ENCODE results near the gene TKT. TPM values are rescaled to one million over a fixed set of nuclear protein-coding genes. Genes with fewer than 3 reads are reported as not detected.
A peak's percentile ranks its signal among the peaks of the same experiment; 100 is the strongest.

Gene TKT
- total and polyA plus RNA-seq, 2 of the 13 experiments (the other 11 are each of a cell fraction or from before 2014, with no cell fraction given): 150 to 238 TPM

- TF ChIP-seq, protein P1, sequence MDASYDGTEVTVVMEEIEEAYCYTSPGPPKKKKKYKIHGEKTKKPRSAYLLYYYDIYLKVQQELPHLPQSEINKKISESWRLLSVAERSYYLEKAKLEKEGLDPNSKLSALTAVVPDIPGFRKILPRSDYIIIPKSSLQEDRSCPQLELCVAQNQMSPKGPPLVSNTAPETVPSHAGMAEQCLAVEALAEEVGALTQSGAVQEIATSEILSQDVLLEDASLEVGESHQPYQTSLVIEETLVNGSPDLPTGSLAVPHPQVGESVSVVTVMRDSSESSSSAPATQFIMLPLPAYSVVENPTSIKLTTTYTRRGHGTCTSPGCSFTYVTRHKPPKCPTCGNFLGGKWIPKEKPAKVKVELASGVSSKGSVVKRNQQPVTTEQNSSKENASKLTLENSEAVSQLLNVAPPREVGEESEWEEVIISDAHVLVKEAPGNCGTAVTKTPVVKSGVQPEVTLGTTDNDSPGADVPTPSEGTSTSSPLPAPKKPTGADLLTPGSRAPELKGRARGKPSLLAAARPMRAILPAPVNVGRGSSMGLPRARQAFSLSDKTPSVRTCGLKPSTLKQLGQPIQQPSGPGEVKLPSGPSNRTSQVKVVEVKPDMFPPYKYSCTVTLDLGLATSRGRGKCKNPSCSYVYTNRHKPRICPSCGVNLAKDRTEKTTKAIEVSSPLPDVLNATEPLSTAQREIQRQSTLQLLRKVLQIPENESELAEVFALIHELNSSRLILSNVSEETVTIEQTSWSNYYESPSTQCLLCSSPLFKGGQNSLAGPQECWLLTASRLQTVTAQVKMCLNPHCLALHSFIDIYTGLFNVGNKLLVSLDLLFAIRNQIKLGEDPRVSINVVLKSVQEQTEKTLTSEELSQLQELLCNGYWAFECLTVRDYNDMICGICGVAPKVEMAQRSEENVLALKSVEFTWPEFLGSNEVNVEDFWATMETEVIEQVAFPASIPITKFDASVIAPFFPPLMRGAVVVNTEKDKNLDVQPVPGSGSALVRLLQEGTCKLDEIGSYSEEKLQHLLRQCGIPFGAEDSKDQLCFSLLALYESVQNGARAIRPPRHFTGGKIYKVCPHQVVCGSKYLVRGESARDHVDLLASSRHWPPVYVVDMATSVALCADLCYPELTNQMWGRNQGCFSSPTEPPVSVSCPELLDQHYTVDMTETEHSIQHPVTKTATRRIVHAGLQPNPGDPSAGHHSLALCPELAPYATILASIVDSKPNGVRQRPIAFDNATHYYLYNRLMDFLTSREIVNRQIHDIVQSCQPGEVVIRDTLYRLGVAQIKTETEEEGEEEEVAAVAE (CRISPR knock-in tag; IDR thresholded peaks at IDR 0.05; ENCODE audit: borderline replicate concordance): peak; percentile 51; the same call in 1 of the 2 replicates
- TF ChIP-seq, protein P2, sequence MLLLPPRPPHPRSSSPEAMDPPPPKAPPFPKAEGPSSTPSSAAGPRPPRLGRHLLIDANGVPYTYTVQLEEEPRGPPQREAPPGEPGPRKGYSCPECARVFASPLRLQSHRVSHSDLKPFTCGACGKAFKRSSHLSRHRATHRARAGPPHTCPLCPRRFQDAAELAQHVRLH (CRISPR knock-in tag; IDR thresholded peaks at IDR 0.05; ENCODE audit: borderline replicate concordance, low read depth): peak; percentile 35; the same call in 1 of the 2 replicates
- TF ChIP-seq REXO4 (CRISPR knock-in tag; IDR thresholded peaks at IDR 0.05; ENCODE audit: borderline replicate concordance): no peak
- no peak for TF ChIP-seq CREM (IDR thresholded peaks at IDR 0.05)
- no peak for TF ChIP-seq CREM (CRISPR knock-in tag; IDR thresholded peaks at IDR 0.05)
- TF ChIP-seq ZBTB25 (CRISPR knock-in tag; IDR thresholded peaks at IDR 0.05): 0 out of 2 replicates have a peak, but pooled peaks have one; percentile 18
- 0 out of 3 replicates have a peak, but pooled peaks have one; percentile 28 for TF ChIP-seq MXI1 (IDR thresholded peaks at IDR 0.05; ENCODE audit: borderline replicate concordance, low read depth, low read length)
- TF ChIP-seq, protein P3, sequence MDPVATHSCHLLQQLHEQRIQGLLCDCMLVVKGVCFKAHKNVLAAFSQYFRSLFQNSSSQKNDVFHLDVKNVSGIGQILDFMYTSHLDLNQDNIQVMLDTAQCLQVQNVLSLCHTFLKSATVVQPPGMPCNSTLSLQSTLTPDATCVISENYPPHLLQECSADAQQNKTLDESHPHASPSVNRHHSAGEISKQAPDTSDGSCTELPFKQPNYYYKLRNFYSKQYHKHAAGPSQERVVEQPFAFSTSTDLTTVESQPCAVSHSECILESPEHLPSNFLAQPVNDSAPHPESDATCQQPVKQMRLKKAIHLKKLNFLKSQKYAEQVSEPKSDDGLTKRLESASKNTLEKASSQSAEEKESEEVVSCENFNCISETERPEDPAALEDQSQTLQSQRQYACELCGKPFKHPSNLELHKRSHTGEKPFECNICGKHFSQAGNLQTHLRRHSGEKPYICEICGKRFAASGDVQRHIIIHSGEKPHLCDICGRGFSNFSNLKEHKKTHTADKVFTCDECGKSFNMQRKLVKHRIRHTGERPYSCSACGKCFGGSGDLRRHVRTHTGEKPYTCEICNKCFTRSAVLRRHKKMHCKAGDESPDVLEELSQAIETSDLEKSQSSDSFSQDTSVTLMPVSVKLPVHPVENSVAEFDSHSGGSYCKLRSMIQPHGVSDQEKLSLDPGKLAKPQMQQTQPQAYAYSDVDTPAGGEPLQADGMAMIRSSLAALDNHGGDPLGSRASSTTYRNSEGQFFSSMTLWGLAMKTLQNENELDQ (CRISPR knock-in tag; IDR thresholded peaks at IDR 0.05; ENCODE audit: borderline replicate concordance): no peak
- TF ChIP-seq KLF6 (CRISPR knock-in tag; IDR thresholded peaks at IDR 0.05): no peak
- 0 out of 2 replicates have a peak, but pooled peaks have one; percentile 17 for TF ChIP-seq SALL1 (CRISPR knock-in tag; IDR thresholded peaks at IDR 0.05)
- TF ChIP-seq ZNF770 (CRISPR knock-in tag; IDR thresholded peaks at IDR 0.05): peak; percentile 81
- TF ChIP-seq, protein P4, sequence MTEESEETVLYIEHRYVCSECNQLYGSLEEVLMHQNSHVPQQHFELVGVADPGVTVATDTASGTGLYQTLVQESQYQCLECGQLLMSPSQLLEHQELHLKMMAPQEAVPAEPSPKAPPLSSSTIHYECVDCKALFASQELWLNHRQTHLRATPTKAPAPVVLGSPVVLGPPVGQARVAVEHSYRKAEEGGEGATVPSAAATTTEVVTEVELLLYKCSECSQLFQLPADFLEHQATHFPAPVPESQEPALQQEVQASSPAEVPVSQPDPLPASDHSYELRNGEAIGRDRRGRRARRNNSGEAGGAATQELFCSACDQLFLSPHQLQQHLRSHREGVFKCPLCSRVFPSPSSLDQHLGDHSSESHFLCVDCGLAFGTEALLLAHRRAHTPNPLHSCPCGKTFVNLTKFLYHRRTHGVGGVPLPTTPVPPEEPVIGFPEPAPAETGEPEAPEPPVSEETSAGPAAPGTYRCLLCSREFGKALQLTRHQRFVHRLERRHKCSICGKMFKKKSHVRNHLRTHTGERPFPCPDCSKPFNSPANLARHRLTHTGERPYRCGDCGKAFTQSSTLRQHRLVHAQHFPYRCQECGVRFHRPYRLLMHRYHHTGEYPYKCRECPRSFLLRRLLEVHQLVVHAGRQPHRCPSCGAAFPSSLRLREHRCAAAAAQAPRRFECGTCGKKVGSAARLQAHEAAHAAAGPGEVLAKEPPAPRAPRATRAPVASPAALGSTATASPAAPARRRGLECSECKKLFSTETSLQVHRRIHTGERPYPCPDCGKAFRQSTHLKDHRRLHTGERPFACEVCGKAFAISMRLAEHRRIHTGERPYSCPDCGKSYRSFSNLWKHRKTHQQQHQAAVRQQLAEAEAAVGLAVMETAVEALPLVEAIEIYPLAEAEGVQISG (CRISPR knock-in tag; IDR thresholded peaks at IDR 0.05): 0 out of 2 replicates have a peak, but pooled peaks have one; percentile 30
These were observed 19.5 kb downstream of the TKT start (continued) for GRCh38 chr3:53236112-53236841.
